ENCODE measurements around the gene MTARC2.
"Not testable (repeated sequence)": the region's sequence is repeated elsewhere in the genome, so short reads cannot be mapped to it uniquely, and the experiment has no call there.

MTARC2 gene

DNA sequence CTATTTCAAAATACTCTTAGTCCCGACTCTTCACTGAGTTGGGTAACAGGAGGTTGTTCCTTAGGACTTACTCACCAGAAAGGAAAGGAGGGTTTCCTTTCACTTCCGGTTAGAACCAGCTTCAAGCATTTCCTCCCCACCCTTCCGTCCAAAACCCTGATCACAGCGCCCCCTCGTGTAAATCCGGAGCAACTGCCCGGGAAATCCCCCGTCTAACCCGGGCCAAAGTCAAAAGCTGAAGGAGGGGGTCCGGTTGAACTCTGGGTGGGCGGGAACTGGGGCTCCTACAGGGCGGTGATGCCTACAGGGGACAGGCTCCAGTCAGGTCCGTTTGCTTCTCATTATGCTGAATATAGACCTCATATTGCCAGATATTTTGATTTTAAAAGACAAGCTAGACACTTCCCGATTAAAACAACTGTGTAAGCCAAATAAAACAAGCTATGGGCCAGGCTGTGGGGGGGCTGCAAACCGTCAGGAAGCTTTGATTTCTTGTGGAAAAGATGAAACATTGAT is 15.0 kb upstream of the MTARC2 start:
- peak; percentile 77 for DNase-seq

DNA sequence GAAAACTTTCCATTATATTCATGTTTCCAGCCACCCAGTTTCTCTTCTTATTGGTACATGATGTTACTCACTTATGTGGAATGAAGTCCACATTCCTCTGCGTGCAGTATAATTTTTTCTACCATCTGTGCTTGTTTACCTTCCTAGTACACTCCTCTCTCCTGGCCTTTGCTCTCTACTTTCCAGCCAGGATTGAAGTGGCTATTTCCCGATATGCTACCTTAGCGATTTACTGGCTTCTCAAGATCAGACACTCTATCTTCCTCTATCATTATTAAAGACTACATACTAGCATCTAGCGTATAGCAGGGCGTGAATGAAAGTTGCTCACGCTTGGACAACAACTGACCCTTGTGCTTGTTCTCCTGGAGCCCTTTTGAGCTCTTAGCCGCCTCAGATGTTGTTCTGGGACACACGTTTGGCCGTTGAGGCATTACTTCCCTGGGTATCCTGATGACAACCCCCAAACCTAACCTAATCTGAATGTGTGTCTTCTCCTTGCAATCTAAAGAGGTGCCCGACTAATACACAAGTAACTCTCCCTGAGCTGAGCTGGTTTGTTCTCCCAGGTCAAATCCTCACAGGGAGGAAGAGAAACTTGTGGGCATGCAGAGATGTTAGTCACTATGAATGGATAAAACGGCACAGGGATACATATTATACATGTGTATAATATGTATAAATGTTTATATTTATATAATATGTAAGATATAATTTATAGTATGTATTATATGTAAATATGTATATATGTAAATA is 13.4 kb upstream of the MTARC2 start:
- no peak for DNase-seq

DNA sequence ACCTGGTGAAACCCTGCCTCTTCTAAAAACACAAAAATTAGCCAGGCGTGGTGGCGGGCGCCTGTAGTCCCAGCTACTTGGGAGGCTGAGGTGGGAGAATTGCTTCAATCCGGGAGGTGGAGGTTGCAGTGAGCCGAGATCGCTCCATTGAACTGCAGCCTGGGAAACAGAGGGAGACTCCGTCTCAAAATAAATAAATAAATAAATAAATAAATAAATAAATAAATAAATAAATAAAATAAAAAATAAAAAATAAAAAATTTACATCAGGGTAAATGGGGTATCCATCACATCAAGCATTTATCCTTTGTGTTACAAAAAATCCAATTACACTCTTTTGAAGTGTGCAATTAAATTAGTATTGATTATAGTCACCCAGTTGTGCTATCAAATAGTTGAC is 11.8 kb upstream of the MTARC2 start:
- DNase-seq: not testable (repeated sequence)

DNA sequence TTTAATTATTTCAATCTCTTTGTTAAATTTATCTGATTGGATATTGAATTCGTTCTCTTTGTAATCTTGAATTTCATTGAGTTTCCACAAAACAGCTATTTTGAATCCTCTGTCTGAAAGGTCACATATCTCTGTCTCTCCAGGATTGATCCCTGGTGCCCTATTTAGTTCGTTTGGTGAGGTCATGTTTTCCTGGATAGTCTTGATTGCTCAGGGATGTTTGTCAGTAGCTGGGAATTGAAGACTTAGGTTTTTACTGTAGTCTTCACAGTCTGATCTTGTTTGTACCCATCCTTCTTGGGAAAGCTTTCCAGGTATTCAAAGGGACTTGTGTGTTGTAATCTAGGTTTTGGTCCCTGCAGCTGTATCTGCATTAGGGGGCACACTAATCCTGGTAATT is 6.8 kb upstream of the MTARC2 start:
- no peak for DNase-seq

DNA sequence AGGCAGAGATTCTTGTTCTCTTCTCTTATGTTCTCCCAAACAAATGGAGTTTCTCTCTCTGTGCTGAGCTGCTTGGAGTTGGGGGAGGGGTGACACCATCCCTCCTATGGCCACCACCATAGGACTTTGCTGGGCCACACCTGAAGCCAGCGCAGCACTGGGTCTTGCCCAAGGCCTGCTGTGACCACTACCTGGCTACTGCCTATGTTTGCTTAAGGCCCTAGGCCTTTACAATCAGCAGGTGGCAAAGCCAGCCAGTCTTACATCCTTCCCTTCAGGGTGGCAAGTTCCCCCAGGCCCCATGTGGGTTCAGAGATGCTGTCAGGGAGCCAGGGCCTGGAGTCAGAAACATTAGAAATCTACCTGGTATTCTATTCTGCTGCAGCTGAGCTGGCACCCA is 6.3 kb upstream of the MTARC2 start:
- DNase-seq: no peak

DNA sequence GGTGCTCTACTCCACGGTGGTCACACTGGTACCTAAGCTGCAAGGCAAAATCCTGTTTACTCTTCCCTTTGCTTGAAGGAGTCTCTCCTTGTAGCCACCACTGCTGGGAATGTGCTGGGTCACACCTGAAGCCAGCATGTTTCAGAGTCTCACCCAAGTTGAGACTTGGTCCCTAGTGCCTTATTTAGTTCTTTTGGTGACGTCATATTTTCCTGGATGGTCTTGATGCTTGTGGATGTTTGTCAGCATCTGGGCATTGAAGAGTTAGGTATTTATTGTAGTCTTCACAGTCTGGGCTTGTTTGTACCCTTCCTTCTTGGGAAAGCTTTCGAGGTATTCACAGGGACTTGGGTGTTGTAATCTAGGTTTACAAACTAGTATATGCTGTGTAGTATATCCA is 5.6 kb upstream of the MTARC2 start:
- DNase-seq: no peak

DNA sequence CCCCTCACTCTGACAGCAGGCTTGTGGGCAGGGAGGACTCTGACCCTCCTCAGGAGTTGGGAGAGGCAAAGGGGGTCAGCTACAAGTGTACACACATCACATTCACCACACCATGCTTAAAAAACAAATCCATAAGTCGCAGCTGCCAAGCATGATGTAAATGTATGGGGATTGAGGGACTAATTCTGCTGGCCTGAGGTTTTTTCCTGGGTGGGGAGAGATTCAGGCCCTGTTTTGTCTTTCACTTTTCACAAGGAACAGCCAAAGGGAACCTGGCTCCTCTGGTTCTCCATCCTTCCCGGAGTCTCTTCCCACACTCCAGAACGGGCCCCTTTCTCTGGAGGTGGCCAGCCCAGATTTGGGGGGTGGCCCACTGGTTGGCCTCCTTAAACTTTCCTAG is 1.3 kb upstream of the MTARC2 start:
- no peak for DNase-seq

DNA sequence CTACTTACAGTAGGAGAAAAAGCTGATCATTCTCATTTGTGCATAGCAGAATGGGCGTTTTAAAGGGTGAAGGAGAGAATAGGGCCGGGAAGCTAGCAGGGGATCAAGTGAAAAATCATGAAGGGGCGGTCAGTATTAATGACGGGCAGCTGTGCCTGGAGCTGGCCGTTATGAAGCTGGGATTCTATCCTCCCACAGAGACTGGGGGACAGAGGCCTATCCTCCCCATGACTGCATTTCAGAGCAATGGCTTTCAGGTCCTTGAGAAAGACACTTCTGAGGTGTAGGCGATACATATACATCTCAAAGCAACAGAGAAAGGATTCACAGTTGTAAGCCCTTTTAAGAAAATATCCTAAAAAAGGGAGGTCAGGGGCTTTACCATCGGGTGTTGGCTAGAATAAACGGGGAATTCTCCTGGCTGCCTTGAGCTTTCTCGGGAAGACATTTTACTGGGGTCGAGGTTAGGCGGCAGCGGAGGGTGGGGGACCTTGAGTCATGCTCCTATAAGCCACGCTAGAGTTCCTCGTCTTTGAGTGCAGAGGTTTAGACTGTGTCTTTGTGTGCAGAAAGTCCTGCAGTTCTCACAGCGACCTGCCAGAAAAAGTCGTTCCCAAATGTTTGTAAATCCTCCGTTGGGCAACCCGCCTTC is 559 bp upstream of the MTARC2 start:
- DNase-seq: no peak

DNA sequence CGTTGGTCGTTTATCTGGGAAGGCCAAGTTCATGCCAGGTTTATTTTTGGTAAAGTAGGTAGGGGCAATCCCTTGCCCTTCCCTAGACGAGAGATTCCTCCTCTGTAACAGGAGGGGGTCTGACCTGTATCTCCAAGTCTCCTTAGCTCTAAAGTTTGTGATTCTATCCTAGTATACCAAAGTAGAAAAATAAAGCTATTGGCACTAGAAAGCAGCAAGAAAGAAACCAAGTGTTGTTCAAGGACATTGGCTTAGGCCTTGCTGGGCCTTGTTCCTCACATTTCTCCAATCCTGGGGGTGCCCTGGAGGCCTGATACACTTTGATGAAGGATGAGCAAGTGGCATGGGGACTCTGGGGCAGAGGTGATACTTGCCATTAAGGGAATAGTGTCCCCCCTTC is 814 bp downstream of the MTARC2 start:
- DNase-seq: no peak

DNA sequence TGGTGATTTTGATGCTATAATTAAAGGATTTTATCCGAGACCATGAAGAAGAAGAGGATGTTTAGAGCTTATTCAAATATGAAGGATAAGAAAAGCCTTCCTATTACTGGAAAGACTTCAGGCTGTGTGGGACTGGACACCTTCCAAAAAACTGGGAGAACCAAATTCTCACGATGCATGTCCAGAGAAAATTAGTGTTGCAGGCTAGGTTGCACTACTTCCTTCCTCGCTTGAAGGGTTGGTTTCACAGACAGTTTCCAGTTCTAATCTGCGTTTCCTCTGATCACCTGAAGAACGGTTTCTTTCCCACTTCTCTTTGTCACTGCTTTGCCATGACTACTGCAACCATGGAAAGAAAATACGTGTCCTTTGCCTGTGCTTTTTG is 2.0 kb downstream of the MTARC2 start:
- no peak for DNase-seq

DNA sequence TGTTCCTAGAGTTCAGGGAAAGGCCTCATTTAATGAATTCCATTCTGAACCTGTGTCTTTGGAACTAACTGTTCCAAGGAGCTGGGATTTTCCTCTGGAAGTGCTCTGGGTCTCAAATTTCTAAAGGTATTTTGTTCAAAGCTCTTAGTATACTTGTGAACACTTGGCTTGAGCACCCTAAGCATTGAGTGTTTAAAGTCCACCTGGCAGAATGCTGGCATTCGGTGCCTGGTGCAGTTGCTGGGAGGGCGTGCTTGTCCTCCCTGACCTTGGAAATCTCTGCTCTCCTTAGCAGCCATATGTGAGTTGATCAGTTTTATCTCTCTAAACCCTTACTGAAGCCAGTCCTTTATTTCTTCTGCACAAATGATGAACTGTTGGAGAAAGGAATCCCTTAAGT is 3.0 kb downstream of the MTARC2 start:
- no peak for DNase-seq

DNA sequence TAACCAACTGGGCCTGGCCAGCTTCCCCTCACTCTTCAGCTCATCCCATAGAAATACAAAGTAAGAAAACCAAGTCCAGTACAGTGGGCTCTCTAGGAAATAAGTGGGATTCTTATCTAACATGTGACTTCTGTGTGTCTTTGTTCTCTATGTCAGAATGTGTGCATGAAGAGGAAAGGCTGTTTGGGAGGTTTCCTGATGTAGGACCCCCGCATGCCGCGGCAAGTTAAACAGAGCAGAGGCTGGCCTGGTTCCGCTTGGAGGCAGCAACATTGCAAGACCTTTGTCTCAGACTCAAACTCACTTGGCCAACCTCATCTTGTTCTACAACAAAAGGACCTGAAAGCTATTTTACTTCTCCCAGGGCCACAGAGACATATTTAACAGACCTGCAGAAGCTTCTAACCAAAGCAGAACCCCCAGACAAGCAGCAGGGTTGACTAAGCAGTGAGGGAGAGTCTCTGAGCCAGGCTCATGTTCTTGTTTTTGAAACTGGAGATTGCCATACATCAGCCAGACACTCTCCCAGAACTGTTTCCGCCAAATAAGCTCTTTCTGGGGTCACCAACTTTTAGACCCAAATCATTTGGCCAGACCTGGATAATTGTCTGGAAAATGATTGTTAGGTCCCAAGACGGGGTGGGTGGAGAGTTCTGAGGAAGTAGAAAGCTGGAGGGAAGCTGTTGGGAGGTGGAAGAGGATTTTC is 6.2 kb downstream of the MTARC2 start:
- DNase-seq: no peak

DNA sequence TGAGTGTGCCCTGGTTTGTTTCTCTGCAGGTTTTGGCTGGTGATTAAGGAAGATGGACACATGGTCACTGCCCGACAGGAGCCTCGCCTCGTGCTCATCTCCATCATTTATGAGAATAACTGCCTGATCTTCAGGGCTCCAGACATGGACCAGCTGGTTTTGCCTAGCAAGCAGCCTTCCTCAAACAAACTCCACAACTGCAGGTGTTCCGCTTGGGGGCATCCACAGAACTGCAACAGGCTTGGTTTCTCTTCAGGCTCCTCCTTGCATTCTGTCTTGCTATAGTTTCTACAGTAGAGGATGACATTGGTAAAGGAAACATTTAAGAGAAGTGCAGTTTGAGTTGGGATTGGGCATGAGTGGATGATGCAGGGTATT is 6.8 kb downstream of the MTARC2 start:
- DNase-seq: no peak

DNA sequence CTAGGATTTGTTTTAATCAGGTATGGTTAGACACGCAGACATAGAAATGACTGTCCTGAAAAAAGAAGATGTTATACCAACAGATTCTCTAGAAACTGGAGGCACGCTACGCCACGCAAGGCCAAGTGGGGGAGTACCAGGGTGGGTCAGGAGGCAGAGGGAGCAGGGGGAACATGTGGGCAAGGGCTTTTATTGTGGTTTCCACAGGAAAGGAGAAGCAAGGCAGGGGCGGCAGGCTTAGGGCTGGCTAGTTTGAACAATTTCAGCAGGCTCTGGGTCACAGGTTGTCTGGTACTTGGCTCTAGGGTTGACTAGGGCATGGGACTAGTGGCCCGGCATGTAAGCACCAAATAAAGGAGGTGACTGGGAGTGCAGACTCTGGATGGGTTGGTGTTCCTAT is 7.2 kb downstream of the MTARC2 start:
- no peak for DNase-seq

DNA sequence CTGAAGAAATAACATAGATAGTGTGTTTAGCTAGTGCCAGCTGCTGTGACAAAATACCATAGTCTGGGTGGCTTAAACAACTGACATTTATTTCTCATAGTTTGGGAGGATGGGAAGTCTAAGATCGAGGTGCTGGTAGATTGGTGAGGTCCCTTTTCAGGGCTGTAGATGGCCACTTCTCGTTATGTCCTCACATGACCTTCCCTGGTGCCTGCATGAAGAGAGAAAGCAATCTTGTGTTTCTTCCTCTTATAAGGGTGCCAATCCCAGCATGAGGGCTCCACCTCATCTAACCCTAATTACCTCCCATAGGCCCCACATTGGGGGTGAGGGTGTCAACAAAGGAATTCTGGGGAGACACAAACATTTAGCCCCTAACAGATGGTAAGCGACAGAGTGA is 9.3 kb downstream of the MTARC2 start:
- no peak for DNase-seq

DNA sequence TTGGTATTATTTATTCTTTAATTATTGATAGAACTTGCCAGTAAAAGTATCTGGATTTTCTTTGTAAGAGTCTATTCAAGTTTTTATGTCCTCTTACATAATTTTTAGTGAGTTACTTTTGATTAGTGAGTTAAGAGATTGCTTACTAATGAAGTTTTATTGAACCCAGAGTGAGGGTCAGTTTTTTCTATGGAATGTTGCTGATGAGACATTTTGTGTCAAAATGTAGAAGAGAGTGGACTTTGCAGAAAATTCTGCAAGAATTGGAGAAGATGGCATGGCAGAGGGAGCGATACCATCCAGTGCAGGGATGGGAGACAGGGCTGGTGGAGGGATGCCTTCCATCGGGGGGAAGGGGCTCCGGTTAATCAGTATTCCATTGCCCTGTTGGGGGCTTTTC is 11.0 kb downstream of the MTARC2 start:
- DNase-seq: no peak

DNA sequence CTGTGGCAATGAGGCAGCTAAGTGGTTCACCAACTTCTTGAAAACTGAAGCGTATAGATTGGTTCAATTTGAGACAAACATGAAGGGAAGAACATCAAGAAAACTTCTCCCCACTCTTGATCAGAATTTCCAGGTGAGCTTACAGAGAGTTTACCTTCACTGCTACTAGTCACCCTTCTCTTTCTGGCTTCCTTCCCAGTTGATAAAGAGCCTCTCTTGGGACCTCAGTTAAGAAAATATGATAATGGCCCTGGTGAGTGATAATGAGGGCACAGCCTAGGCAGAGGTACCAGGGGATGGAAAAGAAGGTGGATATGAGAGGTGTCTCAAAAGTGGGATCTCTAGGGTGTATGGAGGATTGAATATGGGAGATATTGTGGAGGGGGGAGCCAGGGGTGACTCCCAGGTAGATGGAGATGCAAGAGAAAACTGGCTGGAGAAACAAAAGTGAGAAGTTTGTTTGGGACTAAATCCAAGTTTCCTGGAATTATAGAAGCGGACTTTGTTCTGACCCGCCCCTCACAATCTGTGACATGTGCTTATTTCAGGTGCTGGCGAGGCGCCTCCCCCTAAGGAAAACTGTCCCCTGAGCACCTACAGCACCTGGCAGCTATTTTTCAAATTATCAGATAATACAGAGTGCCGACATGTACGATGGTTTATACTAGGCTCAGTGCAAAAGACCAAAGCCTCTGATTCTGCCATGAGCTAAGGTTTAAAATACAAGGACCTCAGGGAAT is 13.7 kb downstream of the MTARC2 start:
- DNase-seq: no peak

DNA sequence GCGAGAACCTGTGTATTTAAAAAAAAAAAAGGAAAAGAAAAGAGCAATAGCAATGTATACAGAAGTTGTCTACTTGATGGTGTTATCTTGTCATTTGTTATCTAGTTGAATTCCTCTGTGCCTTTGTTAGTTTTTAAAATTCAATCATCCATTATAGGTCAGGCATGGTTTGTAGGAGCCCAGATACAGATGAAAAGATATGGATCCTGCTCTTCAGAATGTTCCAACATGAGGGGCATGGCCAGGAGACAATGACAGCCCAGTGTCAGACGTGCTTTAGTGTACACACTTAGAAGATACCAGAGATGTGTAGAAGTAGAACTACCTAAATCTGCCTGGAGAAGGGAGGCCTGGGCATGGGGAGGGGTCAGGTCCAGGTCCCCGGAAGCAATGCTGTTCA is 16.6 kb downstream of the MTARC2 start:
- no peak for DNase-seq

DNA sequence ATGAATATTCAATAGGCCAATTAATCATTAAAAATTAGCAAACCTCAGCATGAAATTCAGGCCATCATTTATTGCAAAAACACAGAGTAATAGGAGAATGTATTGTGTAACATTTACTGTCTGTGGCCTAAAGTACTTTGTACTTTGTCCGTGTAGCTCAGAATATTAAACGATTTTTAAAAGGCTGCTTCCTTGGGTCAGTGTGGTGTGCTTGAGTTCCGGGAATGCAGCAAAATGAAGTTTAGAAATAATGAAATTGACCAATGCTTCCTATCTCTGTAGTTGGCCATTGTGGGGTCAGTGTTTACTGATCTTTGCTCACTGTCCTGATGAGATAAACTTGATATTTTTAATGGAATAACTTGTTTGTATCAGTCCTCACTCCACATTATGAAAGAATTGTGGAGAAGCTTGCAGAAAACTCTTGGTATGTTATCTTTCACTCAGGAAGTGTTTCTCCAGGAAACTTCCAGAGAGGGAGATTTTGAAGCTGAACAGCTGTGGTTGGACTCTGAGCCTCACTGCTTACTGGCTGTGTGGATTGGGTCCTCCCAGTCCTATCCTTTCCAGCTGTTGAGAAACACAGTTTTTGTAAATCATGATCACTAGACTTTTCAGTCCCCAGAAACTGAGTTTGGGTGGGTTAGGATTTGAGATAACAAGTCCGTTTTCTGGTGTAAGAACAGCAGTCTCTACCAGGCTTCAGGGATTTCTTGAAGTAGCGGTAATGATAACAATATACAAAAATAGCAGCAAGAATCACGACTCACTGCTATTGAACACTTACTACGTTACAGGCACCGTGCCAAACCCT is 19.4 kb downstream of the MTARC2 start:
- no peak for DNase-seq

DNA sequence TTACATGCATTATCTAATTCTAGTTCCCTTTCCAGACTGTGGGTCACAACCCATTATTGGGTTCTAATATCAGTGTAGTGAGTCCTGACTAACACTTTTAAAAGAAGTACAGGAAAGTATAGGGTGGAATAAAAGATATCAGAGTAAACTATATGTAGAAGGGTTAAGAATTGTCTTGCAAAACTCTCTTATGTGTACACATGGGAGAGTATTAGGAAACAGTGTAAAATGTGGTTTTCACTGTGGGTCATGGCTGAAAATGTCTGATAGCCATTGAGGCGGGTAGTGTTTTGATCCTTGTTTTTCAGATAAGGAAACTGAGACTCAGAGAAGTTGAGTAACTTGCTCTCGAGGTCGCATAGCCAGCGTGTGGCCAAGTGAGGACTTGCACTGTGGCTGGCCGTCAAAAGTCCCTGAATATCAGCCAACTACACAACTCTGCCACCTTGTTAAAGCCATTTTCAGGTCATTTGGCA is 20.0 kb downstream of the MTARC2 start:
- DNase-seq: no peak

DNA sequence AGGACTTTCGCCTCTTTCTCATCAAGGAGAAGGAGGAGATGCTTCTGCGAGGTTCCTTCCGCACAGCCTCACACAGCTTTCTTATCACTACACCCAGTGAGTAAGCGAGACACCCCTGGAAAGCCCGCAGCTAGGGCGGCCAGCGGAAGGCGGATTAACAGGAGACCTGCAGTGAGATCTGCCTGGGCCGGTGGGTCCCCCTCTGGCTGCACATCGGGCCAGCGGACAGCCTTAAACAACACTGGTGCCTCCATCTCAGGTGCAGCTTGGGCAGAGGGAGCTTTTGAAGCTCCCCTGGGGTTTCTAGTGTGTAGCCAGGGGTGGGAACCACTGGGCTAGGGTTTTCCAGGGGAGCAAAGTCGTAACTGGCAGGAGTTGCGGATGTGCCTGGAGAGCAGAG is 21.1 kb downstream of the MTARC2 start:
- no peak for DNase-seq

DNA sequence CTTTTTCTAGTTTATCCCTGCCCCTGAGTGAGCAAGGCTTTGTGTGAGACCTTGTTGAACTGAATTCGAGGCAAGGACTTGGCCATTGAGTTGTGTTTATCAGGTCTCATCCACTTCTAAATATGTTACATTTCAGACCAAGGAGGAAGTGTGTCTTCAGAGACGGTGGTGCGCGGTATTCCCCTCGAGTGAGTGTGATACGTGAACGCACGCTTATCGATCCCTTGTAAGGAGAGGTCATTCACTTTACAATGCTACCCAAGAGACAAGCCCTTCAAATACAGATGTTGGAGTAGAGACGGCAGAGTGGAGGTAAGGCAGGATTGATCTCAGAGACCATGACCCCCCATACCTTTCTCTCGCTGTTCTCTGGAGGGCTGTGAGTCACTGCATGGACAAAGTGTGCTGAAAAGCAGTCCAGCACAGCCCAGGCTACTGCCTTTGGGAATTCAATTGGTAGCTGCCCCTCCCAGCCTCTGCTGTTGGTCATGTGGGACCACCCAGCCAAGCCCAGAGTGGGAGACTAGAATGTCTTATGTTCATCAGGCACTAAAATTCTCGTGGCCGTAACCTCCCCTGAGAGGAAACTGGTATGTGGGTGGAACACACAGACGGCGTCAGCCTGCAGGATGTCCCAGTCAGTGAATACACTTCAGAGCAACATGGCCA is 22.3 kb downstream of the MTARC2 start:
- no peak for DNase-seq
